OCI-LY1 (cell line): Measurements from ENCODE around the gene TKTL1.

ENCODE experiments used
- EZH2 ChIP-seq: fragments of 200-600 bp; sonication (generic), shearing (Covaris generic); IDR thresholded peaks from 2 replicates; pipeline ENCODE4 v1.8.0; 2017; ENCODE audit warnings: borderline replicate concordance, mixed run types, mild to moderate bottlenecking, antibody characterized with exemption, low read length, moderate library complexity, mixed read lengths
- TF ChIP-seq, protein P1 (sequence below): fragments of 200-600 bp; sonication (generic), shearing (Covaris generic); IDR thresholded peaks from 2 replicates; pipeline ENCODE4 v1.5.1; 2017; ENCODE audit warnings: mild to moderate bottlenecking, antibody characterized with exemption, low read length, moderate library complexity, mixed read lengths

DNA sequence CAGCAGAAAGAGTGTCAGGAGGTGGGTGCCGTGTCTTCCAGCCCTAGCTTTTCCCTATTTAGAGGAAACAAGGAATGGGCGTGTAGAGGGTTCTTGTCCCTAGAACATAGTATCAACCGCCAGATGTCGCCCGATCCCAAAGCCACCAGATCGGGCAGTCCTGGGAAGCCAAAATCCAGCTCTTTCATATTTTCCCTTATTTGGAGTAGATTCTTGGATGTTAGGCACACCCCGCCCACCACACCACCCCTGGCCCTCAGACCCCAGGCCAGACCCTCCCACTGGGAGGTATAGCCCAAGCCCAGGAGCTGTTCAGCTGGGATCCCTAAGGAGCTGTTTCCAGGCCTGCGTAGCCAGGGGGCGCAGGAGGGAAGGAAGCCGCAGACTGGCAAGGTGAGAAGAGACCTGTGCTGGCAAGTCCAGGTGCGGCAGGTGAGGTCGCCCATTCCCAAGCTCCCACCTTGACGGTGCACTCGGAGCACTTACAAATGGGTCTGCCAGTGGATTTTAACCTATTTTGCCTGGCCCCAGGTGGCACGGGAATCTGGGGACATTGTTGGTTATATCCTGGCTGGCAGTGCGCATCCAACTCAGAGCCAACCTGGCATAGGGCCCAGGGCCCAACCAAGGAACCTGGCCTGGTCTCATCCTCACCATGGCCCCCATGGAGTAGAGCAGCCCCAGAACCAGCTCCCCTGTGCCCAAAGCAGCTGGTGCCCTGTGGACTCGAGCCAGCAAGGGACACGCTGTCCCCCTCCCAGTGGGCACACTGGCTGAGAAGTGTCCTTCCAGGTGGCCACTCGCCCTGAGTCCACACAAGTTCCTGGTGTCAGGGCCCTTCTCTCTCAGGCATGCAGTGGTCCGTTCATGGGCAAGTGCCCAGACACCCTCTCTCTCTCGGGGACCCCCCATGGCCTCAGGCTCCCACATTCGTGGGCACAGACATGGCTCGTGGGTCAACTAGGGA is 78.0 kb downstream of the TKTL1 start:
- TF ChIP-seq, protein P1, sequence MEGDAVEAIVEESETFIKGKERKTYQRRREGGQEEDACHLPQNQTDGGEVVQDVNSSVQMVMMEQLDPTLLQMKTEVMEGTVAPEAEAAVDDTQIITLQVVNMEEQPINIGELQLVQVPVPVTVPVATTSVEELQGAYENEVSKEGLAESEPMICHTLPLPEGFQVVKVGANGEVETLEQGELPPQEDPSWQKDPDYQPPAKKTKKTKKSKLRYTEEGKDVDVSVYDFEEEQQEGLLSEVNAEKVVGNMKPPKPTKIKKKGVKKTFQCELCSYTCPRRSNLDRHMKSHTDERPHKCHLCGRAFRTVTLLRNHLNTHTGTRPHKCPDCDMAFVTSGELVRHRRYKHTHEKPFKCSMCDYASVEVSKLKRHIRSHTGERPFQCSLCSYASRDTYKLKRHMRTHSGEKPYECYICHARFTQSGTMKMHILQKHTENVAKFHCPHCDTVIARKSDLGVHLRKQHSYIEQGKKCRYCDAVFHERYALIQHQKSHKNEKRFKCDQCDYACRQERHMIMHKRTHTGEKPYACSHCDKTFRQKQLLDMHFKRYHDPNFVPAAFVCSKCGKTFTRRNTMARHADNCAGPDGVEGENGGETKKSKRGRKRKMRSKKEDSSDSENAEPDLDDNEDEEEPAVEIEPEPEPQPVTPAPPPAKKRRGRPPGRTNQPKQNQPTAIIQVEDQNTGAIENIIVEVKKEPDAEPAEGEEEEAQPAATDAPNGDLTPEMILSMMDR: peak; percentile 66
- no peak for TF ChIP-seq EZH2
